Transverse colon (tissue), 4 donors: Measurements from ENCODE around the gene HES4.

ENCODE experiments used
- EP300 ChIP-seq: sonication (generic); formaldehyde crosslinking; IDR thresholded peaks from one replicate; pipeline ENCODE4 v1.6.1; 2017; ENCODE audit warnings: antibody characterized with exemption, low read depth
- POLR2A ChIP-seq: fragments of 450-650 bp; IDR thresholded peaks from one replicate; pipeline ENCODE4 v1.6.1; 2016; ENCODE audit warnings: antibody characterized with exemption, mild to moderate bottlenecking, moderate library complexity
- POLR2AphosphoS5 ChIP-seq, 3 donors: sonication (generic); formaldehyde crosslinking; IDR thresholded peaks; one replicate each; pipeline ENCODE4 v1.6.1; 2016; ENCODE audit warnings: antibody characterized with exemption in 3 of 3
- TF ChIP-seq, protein P1 (sequence below), 5 experiments: fragments of 200-600 bp in 3 of 5; fragments of 450-650 bp in 2 of 5; sonication (generic) in 3 of 5; IDR thresholded peaks; 1 replicate in 2 of 5; 2 replicates in 3 of 5; pipeline ENCODE4 v1.5.1; 2016 to 2017; ENCODE audit warnings: antibody characterized with exemption in 5 of 5, inconsistent platforms in 3 of 5, mild to moderate bottlenecking in 2 of 5, moderate library complexity in 1 of 5

GRCh38 chr1:960363-961131, 39.4 kb downstream of the HES4 start, which contains the start of gene KLHL17:
- TF ChIP-seq EP300 (no peak), POLR2A (no peak), POLR2AphosphoS5 (IDR thresholded peaks at IDR 0.05) (peak in 1 of 3 donors; percentile 20)
- TF ChIP-seq, protein P1, sequence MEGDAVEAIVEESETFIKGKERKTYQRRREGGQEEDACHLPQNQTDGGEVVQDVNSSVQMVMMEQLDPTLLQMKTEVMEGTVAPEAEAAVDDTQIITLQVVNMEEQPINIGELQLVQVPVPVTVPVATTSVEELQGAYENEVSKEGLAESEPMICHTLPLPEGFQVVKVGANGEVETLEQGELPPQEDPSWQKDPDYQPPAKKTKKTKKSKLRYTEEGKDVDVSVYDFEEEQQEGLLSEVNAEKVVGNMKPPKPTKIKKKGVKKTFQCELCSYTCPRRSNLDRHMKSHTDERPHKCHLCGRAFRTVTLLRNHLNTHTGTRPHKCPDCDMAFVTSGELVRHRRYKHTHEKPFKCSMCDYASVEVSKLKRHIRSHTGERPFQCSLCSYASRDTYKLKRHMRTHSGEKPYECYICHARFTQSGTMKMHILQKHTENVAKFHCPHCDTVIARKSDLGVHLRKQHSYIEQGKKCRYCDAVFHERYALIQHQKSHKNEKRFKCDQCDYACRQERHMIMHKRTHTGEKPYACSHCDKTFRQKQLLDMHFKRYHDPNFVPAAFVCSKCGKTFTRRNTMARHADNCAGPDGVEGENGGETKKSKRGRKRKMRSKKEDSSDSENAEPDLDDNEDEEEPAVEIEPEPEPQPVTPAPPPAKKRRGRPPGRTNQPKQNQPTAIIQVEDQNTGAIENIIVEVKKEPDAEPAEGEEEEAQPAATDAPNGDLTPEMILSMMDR (IDR thresholded peaks at IDR 0.05): no peak
